ENCODE results near the gene DPP9. TPM values are rescaled to one million over a fixed set of nuclear protein-coding genes. Genes with fewer than 3 reads are reported as not detected.

DPP9 gene
- polyA plus RNA-seq, 1 of the 3 experiments (the other 2 are of a cell fraction) = 17.1 TPM

GRCh38 chr19:4721196-4721595 is 2.4 kb downstream of the DPP9 start (continued):
- TF ChIP-seq EZH2phosphoT487 (IDR thresholded peaks at IDR 0.05; ENCODE audit: borderline replicate concordance, low read depth) = no peak
- no peak for TF ChIP-seq RAD21 (IDR thresholded peaks at IDR 0.05; ENCODE audit: low read length)

GRCh38 chr19:4720037-4720700 is 3.5 kb downstream of the DPP9 start:
- Histone ChIP-seq H2AFZ (ENCODE audit: low read depth) (no peak overlapping the region), H3K4me1 (ENCODE audit: control insufficient read depth in 1 of 2, insufficient read depth in 2 of 2, low read depth in 1 of 2, low read length in 1 of 2) (peaks cover 12 to 19% of the 10 kb centered on the region in 2 experiments; a peak in 3 of 4 replicates), H3K4me3 (ENCODE audit: low read depth in 2 of 2, low read length in 1 of 2) (no peak overlapping the region), H3K4me2 (no peak overlapping the region), H3K27ac (ENCODE audit: low read depth in 2 of 2, low read length in 1 of 2) (no peak overlapping the region), H3K79me2 (ENCODE audit: insufficient read depth) (peaks cover 73% of the 10 kb centered on the region), H3K9ac (no peak overlapping the region), H3K36me3 (replicated peaks in 1 of 2; ENCODE audit: control insufficient read depth in 1 of 2, insufficient read depth in 2 of 2, low read length in 1 of 2) (peaks cover 26 to 38% of the 10 kb centered on the region in 2 experiments), H4K20me1 (ENCODE audit: insufficient read depth) (no peaks in the 10 kb centered on the region), H3K27me3 (ENCODE audit: insufficient read depth) (no peaks in the 10 kb centered on the region), H3K9me3 (no peaks in the 10 kb centered on the region), H3K9me2 (no peaks in the 10 kb centered on the region), H3F3A (replicated peaks; ENCODE audit: insufficient read depth) (peaks cover 15% of the 10 kb centered on the region)
- ChIA-PET POLR2A (no interaction called here), CTCF (no interaction called here)
- DNase-seq = no peak
- 83% methylated on average over 9 of the region's 13 CpGs for WGBS (ENCODE audit: low lambda C conversion rate)
- TF ChIP-seq USF2 (IDR thresholded peaks at IDR 0.05; ENCODE audit: borderline replicate concordance, low read depth, low read length) (no peak), REST (IDR thresholded peaks at IDR 0.05; ENCODE audit: low read depth, low read length) (no peak), PBX3 (IDR thresholded peaks at IDR 0.05) (no peak), GATA2 (CRISPR knock-in tag; IDR thresholded peaks at IDR 0.05) (no peak), ELF1 (IDR thresholded peaks at IDR 0.05) (no peak), POLR2AphosphoS5 (IDR thresholded peaks at IDR 0.05; ENCODE audit: low read depth, low read length) (no peak), RAD21 (IDR thresholded peaks at IDR 0.05; ENCODE audit: low read length) (no peak), TCF12 (IDR thresholded peaks at IDR 0.05) (no peak), ZBTB33 (IDR thresholded peaks at IDR 0.05; ENCODE audit: borderline replicate concordance, low read depth) (no peak), YY1 (IDR thresholded peaks at IDR 0.05; ENCODE audit: low read depth) (no peak), EZH2phosphoT487 (IDR thresholded peaks at IDR 0.05; ENCODE audit: borderline replicate concordance, low read depth) (no peak)
